Liver (tissue), 3 donors: ENCODE data around the gene FAAH.

Experiments used
- FOXA1 ChIP-seq: IDR thresholded peaks from 2 replicates; pipeline ENCODE4 v1.6.1; 2016; ENCODE audit warnings: antibody characterized with exemption
- GABPA ChIP-seq, 2 donors: IDR thresholded peaks in 1 of 2; conservative IDR thresholded peaks in 1 of 2; 2 replicates each; pipeline ENCODE4 v1.6.1; 2016; ENCODE audit warnings: antibody characterized with exemption in 2 of 2, mild to moderate bottlenecking in 1 of 2, moderate library complexity in 1 of 2
- YY1 ChIP-seq: IDR thresholded peaks from 2 replicates; pipeline ENCODE4 v1.6.1; 2016; ENCODE audit warnings: antibody characterized with exemption, mild to moderate bottlenecking
- TF ChIP-seq, protein P1 (sequence below): fragments of 150-350 bp; IDR thresholded peaks from 2 replicates; pipeline ENCODE4 v1.5.1; 2017; ENCODE audit warnings: improper control_type of control experiment, low read depth, low read length; ENCODE audit not compliant: missing input control
- TF ChIP-seq, protein P2 (sequence below): IDR thresholded peaks from 2 replicates; pipeline ENCODE4 v1.6.1; 2016; ENCODE audit warnings: antibody characterized with exemption, mild to moderate bottlenecking
- TF ChIP-seq, protein P3 (sequence below): IDR thresholded peaks from 2 replicates; pipeline ENCODE4 v1.6.1; 2016; ENCODE audit warnings: antibody characterized with exemption
- donor health status: healthy.
- donor health status: healthy.

DNA sequence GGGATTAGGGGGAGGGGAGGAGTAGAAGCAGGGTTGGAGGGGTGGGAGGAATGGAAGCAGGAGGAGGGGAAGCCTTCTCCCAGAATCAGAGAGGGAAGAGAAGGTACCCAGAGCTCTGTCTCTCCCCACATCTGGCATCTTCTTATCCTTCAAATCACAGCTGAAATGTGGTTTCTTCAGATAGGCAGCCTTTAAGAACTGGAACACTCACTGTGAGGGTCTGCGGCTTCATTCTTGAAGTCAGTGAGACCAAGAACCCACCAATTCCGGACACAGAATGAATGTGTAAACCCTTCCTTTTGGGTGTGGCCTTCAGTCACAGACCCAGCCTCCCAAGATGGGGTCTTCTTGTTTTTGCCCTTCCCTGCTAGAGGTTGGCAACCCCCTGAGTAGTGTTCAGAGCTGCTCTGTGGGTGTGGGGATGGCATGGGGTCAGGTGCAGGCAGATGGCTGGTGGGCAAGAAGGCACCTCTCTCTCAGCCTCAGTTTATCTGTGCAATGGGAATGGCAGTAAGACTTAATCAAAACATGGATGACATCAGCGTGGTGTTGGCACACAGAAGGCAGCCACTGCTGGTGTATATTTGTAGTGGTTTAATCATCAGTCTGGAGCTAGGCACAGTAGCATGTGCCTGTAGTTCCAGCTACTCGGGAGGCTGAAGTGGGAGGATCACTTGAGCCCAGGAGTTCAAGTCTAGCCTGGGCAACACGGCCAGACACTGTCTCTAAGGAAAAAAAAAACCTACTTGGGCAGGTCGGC, 7.2 kb downstream of the FAAH start:
- TF ChIP-seq, protein P1, sequence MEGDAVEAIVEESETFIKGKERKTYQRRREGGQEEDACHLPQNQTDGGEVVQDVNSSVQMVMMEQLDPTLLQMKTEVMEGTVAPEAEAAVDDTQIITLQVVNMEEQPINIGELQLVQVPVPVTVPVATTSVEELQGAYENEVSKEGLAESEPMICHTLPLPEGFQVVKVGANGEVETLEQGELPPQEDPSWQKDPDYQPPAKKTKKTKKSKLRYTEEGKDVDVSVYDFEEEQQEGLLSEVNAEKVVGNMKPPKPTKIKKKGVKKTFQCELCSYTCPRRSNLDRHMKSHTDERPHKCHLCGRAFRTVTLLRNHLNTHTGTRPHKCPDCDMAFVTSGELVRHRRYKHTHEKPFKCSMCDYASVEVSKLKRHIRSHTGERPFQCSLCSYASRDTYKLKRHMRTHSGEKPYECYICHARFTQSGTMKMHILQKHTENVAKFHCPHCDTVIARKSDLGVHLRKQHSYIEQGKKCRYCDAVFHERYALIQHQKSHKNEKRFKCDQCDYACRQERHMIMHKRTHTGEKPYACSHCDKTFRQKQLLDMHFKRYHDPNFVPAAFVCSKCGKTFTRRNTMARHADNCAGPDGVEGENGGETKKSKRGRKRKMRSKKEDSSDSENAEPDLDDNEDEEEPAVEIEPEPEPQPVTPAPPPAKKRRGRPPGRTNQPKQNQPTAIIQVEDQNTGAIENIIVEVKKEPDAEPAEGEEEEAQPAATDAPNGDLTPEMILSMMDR, result no peak
- TF ChIP-seq, protein P2, sequence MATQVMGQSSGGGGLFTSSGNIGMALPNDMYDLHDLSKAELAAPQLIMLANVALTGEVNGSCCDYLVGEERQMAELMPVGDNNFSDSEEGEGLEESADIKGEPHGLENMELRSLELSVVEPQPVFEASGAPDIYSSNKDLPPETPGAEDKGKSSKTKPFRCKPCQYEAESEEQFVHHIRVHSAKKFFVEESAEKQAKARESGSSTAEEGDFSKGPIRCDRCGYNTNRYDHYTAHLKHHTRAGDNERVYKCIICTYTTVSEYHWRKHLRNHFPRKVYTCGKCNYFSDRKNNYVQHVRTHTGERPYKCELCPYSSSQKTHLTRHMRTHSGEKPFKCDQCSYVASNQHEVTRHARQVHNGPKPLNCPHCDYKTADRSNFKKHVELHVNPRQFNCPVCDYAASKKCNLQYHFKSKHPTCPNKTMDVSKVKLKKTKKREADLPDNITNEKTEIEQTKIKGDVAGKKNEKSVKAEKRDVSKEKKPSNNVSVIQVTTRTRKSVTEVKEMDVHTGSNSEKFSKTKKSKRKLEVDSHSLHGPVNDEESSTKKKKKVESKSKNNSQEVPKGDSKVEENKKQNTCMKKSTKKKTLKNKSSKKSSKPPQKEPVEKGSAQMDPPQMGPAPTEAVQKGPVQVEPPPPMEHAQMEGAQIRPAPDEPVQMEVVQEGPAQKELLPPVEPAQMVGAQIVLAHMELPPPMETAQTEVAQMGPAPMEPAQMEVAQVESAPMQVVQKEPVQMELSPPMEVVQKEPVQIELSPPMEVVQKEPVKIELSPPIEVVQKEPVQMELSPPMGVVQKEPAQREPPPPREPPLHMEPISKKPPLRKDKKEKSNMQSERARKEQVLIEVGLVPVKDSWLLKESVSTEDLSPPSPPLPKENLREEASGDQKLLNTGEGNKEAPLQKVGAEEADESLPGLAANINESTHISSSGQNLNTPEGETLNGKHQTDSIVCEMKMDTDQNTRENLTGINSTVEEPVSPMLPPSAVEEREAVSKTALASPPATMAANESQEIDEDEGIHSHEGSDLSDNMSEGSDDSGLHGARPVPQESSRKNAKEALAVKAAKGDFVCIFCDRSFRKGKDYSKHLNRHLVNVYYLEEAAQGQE, result no peak
- TF ChIP-seq, protein P3, sequence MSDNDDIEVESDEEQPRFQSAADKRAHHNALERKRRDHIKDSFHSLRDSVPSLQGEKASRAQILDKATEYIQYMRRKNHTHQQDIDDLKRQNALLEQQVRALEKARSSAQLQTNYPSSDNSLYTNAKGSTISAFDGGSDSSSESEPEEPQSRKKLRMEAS, result no peak
- TF ChIP-seq FOXA1 (no peak), GABPA (IDR thresholded peaks at IDR 0.05 in 1 of 2, conservative IDR thresholded peaks at IDR 0.05 in 1 of 2) (no peak), YY1 (no peak)
